ENCODE measurements around the gene TRAFD1. TPM values are rescaled to one million over a fixed set of nuclear protein-coding genes. Genes with fewer than 3 reads are reported as not detected.
A peak's percentile ranks its signal among the peaks of the same experiment; 100 is the strongest.

Gene TRAFD1
- total RNA-seq, 2 donors from 2014 or later, result 25.2 to 28.9 TPM

GRCh38 chr12:112167031-112167461 is 41.7 kb downstream of the TRAFD1 start:
- DNase-seq, result peak; percentile 39
- Mint-ChIP-seq H3K4me1 (no peaks in the 10 kb centered on the region), H3K27ac (no peak overlapping the region), H3K4me3 (no peak overlapping the region), H3K9me3 (no peaks in the 10 kb centered on the region), H3K36me3 (ENCODE audit: low read depth) (peaks cover 31% of the 10 kb centered on the region), H3K27me3 (ENCODE audit: insufficient read depth) (no peaks in the 10 kb centered on the region)
- Histone ChIP-seq H3K27ac (ENCODE audit: low read depth, low read length) (no peak overlapping the region), H3K27me3 (ENCODE audit: control insufficient read depth, insufficient read depth, low read length, poor library complexity, severe bottlenecking) (no peaks in the 10 kb centered on the region), H3K4me3 (ENCODE audit: low read length) (no peak overlapping the region), H3K4me1 (ENCODE audit: control insufficient read depth, insufficient read depth, low read length) (no peaks in the 10 kb centered on the region), H3K36me3 (ENCODE audit: control insufficient read depth, insufficient read depth, low read length) (peaks cover 24% of the 10 kb centered on the region), H3K9me3 (ENCODE audit: control insufficient read depth, low read length) (no peaks in the 10 kb centered on the region), H3K9ac (ENCODE audit: extremely low read depth, low read length, poor library complexity, severe bottlenecking) (no peak overlapping the region)
- 98 to 99% methylated on average over 11 to 12 of the region's 12 CpGs for WGBS, 2 experiments (ENCODE audit: insufficient coverage in 1 of 2, insufficient read length in 1 of 2)
- TF ChIP-seq, protein P1, sequence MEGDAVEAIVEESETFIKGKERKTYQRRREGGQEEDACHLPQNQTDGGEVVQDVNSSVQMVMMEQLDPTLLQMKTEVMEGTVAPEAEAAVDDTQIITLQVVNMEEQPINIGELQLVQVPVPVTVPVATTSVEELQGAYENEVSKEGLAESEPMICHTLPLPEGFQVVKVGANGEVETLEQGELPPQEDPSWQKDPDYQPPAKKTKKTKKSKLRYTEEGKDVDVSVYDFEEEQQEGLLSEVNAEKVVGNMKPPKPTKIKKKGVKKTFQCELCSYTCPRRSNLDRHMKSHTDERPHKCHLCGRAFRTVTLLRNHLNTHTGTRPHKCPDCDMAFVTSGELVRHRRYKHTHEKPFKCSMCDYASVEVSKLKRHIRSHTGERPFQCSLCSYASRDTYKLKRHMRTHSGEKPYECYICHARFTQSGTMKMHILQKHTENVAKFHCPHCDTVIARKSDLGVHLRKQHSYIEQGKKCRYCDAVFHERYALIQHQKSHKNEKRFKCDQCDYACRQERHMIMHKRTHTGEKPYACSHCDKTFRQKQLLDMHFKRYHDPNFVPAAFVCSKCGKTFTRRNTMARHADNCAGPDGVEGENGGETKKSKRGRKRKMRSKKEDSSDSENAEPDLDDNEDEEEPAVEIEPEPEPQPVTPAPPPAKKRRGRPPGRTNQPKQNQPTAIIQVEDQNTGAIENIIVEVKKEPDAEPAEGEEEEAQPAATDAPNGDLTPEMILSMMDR (conservative IDR thresholded peaks at IDR 0.05), result no peak

GRCh38 chr12:112167718-112168525 is 42.6 kb downstream of the TRAFD1 start:
- Histone ChIP-seq H3K4me1 (ENCODE audit: control insufficient read depth, insufficient read depth, low read length) (no peaks in the 10 kb centered on the region), H3K9me3 (ENCODE audit: control insufficient read depth, low read length) (no peaks in the 10 kb centered on the region), H3K4me3 (ENCODE audit: low read length) (no peak overlapping the region), H3K27me3 (ENCODE audit: control insufficient read depth, insufficient read depth, low read length, poor library complexity, severe bottlenecking) (no peaks in the 10 kb centered on the region), H3K36me3 (ENCODE audit: control insufficient read depth, insufficient read depth, low read length) (peaks cover 22% of the 10 kb centered on the region), H3K27ac (ENCODE audit: low read depth, low read length) (no peak overlapping the region), H3K9ac (ENCODE audit: extremely low read depth, low read length, poor library complexity, severe bottlenecking) (no peak overlapping the region)
- 93 to 96% methylated on average over 18 to 32 of the region's 32 CpGs for WGBS, 2 experiments (ENCODE audit: insufficient coverage in 1 of 2, insufficient read length in 1 of 2)
- Mint-ChIP-seq H3K4me1 (no peaks in the 10 kb centered on the region), H3K27me3 (ENCODE audit: insufficient read depth) (no peaks in the 10 kb centered on the region), H3K9me3 (no peaks in the 10 kb centered on the region), H3K36me3 (ENCODE audit: low read depth) (peaks cover 32% of the 10 kb centered on the region), H3K27ac (no peak overlapping the region), H3K4me3 (no peak overlapping the region)
- DNase-seq, result peak; percentile 53
- TF ChIP-seq, protein P1 (conservative IDR thresholded peaks at IDR 0.05), result no peak

DNA sequence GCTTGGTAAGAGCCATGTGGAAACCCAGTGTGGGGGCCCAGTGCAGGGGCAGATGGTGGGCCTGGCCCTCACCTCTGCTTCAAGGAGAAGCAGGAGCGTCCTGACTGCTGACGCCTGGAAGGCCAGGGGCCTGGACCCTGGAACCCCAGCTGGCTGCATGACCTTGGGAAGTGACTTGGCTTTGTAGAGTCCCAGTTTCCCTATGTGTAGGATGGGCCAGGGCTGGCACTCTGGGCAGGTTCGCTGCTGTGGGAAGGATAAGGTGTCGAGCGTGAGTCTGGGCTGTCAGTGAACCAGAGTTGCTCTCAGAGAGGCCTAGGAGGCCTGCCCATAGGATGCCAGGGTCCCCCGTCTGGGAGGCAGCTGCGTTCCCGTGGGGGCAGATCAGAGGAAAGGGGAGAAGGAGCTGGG is 43.2 kb downstream of the TRAFD1 start:
- Histone ChIP-seq H3K9ac (ENCODE audit: extremely low read depth, low read length, poor library complexity, severe bottlenecking) (no peak overlapping the region), H3K9me3 (ENCODE audit: control insufficient read depth, low read length) (no peaks in the 10 kb centered on the region), H3K27ac (ENCODE audit: low read depth, low read length) (no peak overlapping the region), H3K4me1 (ENCODE audit: control insufficient read depth, insufficient read depth, low read length) (no peaks in the 10 kb centered on the region), H3K27me3 (ENCODE audit: control insufficient read depth, insufficient read depth, low read length, poor library complexity, severe bottlenecking) (no peaks in the 10 kb centered on the region), H3K4me3 (ENCODE audit: low read length) (no peak overlapping the region), H3K36me3 (ENCODE audit: control insufficient read depth, insufficient read depth, low read length) (peaks cover 19% of the 10 kb centered on the region)
- H3K27ac Mint-ChIP-seq, result no peak overlapping the region
- 83 to 89% methylated on average over 3 to 8 of the region's 8 CpGs for WGBS, 2 experiments (ENCODE audit: insufficient coverage in 1 of 2, insufficient read length in 1 of 2)
- H3K4me3 Mint-ChIP-seq, result no peak overlapping the region
- no peaks in the 10 kb centered on the region for H3K9me3 Mint-ChIP-seq
- TF ChIP-seq, protein P1 (conservative IDR thresholded peaks at IDR 0.05), result no peak
- H3K4me1 Mint-ChIP-seq, result no peaks in the 10 kb centered on the region
- H3K36me3 Mint-ChIP-seq (ENCODE audit: low read depth), result peaks cover 32% of the 10 kb centered on the region
- H3K27me3 Mint-ChIP-seq (ENCODE audit: insufficient read depth), result no peaks in the 10 kb centered on the region
- peak; percentile 41 for DNase-seq

All from endodermal cell (in vitro differentiated cells).